C4-2B (cell line): ENCODE results near the gene GLIPR1.

ENCODE experiments used
- ZFX ChIP-seq: fragments of 450-650 bp; IDR thresholded peaks from 2 replicates; pipeline ENCODE4 v1.6.1; 2017
- TF ChIP-seq, protein P1 (sequence below): fragments of 450-650 bp; conservative IDR thresholded peaks from 2 replicates; pipeline ENCODE4 v1.5.1; 2017; ENCODE audit warnings: mild to moderate bottlenecking

DNA sequence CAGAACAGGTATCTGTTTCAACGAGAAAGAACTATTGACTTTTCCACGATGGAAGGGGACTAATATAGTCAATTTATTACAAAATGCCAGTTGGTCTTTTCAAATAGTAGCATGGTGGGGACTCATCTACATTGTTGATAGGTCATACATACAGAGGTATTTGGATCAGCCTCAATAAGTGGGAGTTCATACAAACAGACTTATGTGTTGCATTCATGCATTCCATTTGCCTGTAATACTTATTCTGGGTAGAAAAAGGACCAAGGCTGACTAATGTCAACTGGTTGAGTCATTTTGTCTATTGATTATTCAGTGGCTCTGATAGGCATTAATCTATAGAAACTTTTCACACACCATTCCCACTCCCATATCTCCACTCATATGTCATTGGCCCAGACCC is 41.5 kb upstream of the GLIPR1 start:
- TF ChIP-seq, protein P1, sequence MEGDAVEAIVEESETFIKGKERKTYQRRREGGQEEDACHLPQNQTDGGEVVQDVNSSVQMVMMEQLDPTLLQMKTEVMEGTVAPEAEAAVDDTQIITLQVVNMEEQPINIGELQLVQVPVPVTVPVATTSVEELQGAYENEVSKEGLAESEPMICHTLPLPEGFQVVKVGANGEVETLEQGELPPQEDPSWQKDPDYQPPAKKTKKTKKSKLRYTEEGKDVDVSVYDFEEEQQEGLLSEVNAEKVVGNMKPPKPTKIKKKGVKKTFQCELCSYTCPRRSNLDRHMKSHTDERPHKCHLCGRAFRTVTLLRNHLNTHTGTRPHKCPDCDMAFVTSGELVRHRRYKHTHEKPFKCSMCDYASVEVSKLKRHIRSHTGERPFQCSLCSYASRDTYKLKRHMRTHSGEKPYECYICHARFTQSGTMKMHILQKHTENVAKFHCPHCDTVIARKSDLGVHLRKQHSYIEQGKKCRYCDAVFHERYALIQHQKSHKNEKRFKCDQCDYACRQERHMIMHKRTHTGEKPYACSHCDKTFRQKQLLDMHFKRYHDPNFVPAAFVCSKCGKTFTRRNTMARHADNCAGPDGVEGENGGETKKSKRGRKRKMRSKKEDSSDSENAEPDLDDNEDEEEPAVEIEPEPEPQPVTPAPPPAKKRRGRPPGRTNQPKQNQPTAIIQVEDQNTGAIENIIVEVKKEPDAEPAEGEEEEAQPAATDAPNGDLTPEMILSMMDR: no peak
- TF ChIP-seq ZFX: no peak
